GM12892 (cell line): ENCODE measurements around the gene CFL1.

Experiments used
- POLR2A ChIP-seq: IDR thresholded peaks from 2 replicates; pipeline ENCODE4 v1.6.1; 2011; ENCODE audit warnings: low read depth, low read length, control low read depth
- POLR2AphosphoS5 ChIP-seq: IDR thresholded peaks from 2 replicates; pipeline ENCODE4 v1.6.1; 2011; ENCODE audit warnings: low read depth, low read length, control low read depth
- TAF1 ChIP-seq: IDR thresholded peaks from 2 replicates; pipeline ENCODE4 v1.6.1; 2011; ENCODE audit warnings: low read depth, mild to moderate bottlenecking, control low read depth, low read length, borderline replicate concordance

- TF ChIP-seq POLR2A (no peak), POLR2AphosphoS5 (no peak), TAF1 (no peak)
Measured at GRCh38 chr11:65861533-65862183, 3.7 kb upstream of the CFL1 start.
